Measurements from ENCODE around the gene ALMS1. TPM values are rescaled to one million over a fixed set of nuclear protein-coding genes. Genes with fewer than 3 reads are reported as not detected.
"Not testable (repeated sequence)": the region's sequence is repeated elsewhere in the genome, so short reads cannot be mapped to it uniquely, and the experiment has no call there.

The ALMS1 gene
- polyA plus RNA-seq, 3 donors from 2014 or later: 1.5 to 6.4 (median 3.0) TPM

GRCh38 chr2:73415906-73416305, 30.3 kb downstream of the ALMS1 start:
- Mint-ChIP-seq H3K4me3 (no peak overlapping the region), H3K27ac (no peak overlapping the region), H3K27me3 (ENCODE audit: low read depth in 3 of 3) (no peaks in the 10 kb centered on the region), H3K36me3 (peaks cover 2 to 6% (median 6%) of the 10 kb centered on the region in 3 donors), H3K4me1 (peaks cover 8 to 11% of the 10 kb centered on the region in 2 donors), H3K9me3 (no peaks in the 10 kb centered on the region)
- no peak for DNase-seq

GRCh38 chr2:73418343-73418742, 32.7 kb downstream of the ALMS1 start:
- no peaks in the 10 kb centered on the region for H3K27me3 Mint-ChIP-seq (ENCODE audit: low read depth in 3 of 3)
- H3K4me1 Mint-ChIP-seq: peaks cover 8 to 11% of the 10 kb centered on the region in 2 donors
- no peak overlapping the region for H3K27ac Mint-ChIP-seq
- no peaks in the 10 kb centered on the region for H3K9me3 Mint-ChIP-seq
- H3K4me3 Mint-ChIP-seq: no peak overlapping the region
- DNase-seq: no peak
- H3K36me3 Mint-ChIP-seq: peaks cover 0 to 5% (median 0%) of the 10 kb centered on the region in 3 donors

GRCh38 chr2:73423913-73424312, 38.3 kb downstream of the ALMS1 start:
- H3K9me3 Mint-ChIP-seq: no peaks in the 10 kb centered on the region
- no peak for DNase-seq
- H3K27me3 Mint-ChIP-seq (ENCODE audit: low read depth in 3 of 3): no peaks in the 10 kb centered on the region
- H3K27ac Mint-ChIP-seq: no peak overlapping the region
- peaks cover 18 to 33% (median 25%) of the 10 kb centered on the region in 3 donors for H3K36me3 Mint-ChIP-seq
- H3K4me1 Mint-ChIP-seq: peaks cover 0 to 4% of the 10 kb centered on the region in 2 donors
- no peak overlapping the region for H3K4me3 Mint-ChIP-seq

- DNase-seq: no peak
- Mint-ChIP-seq H3K27me3 (ENCODE audit: low read depth in 3 of 3) (no peaks in the 10 kb centered on the region), H3K4me1 (peaks cover 0 to 4% of the 10 kb centered on the region in 2 donors), H3K9me3 (no peaks in the 10 kb centered on the region), H3K4me3 (no peak overlapping the region), H3K36me3 (peaks cover 16 to 37% (median 25%) of the 10 kb centered on the region in 3 donors), H3K27ac (peak overlapping the region in 1 of 6 donors; percentile 34)
These were observed 40.5 kb downstream of the ALMS1 start for GRCh38 chr2:73426176-73426575.

GRCh38 chr2:73436019-73436418, 50.4 kb downstream of the ALMS1 start:
- no peak overlapping the region for H3K27ac Mint-ChIP-seq

GRCh38 chr2:73444202-73444601, 58.6 kb downstream of the ALMS1 start:
- H3K4me1 Mint-ChIP-seq: no peaks in the 10 kb centered on the region
- peaks cover 13 to 49% (median 15%) of the 10 kb centered on the region in 3 donors for H3K36me3 Mint-ChIP-seq
- no peak overlapping the region for H3K4me3 Mint-ChIP-seq
- H3K27me3 Mint-ChIP-seq (ENCODE audit: low read depth in 3 of 3): no peaks in the 10 kb centered on the region
- H3K9me3 Mint-ChIP-seq: peaks cover 0 to 2% (median 0%) of the 10 kb centered on the region in 6 donors
- no peak overlapping the region for H3K27ac Mint-ChIP-seq
- DNase-seq: no peak

More at GRCh38 chr2:73436019-73436418, 50.4 kb downstream of the ALMS1 start:
- Mint-ChIP-seq H3K4me3 (no peak overlapping the region), H3K4me1 (no peaks in the 10 kb centered on the region), H3K27me3 (ENCODE audit: low read depth in 3 of 3) (no peaks in the 10 kb centered on the region), H3K9me3 (no peaks in the 10 kb centered on the region), H3K36me3 (peaks cover 0 to 10% (median 0%) of the 10 kb centered on the region in 3 donors)
- no peak for DNase-seq

- Mint-ChIP-seq H3K27ac (no peak overlapping the region), H3K27me3 (ENCODE audit: low read depth in 3 of 3) (no peaks in the 10 kb centered on the region), H3K4me3 (no peak overlapping the region), H3K36me3 (peaks cover 24 to 53% (median 27%) of the 10 kb centered on the region in 3 donors), H3K4me1 (no peaks in the 10 kb centered on the region), H3K9me3 (no peaks in the 10 kb centered on the region)
- DNase-seq: no peak
These were observed 63.2 kb downstream of the ALMS1 start for GRCh38 chr2:73448856-73449255.

- H3K4me1 Mint-ChIP-seq: no peaks in the 10 kb centered on the region
- no peaks in the 10 kb centered on the region for H3K9me3 Mint-ChIP-seq
- no peaks in the 10 kb centered on the region for H3K27me3 Mint-ChIP-seq (ENCODE audit: low read depth in 3 of 3)
- H3K36me3 Mint-ChIP-seq: peaks cover 24 to 50% (median 27%) of the 10 kb centered on the region in 3 donors
- DNase-seq: no peak
- H3K27ac Mint-ChIP-seq: no peak overlapping the region
- no peak overlapping the region for H3K4me3 Mint-ChIP-seq
These were observed 63.8 kb downstream of the ALMS1 start for GRCh38 chr2:73449404-73449803.

GRCh38 chr2:73451263-73451972, 65.8 kb downstream of the ALMS1 start:
- Mint-ChIP-seq H3K9me3 (no peaks in the 10 kb centered on the region), H3K27me3 (ENCODE audit: low read depth in 3 of 3) (no peaks in the 10 kb centered on the region), H3K36me3 (peaks cover 27 to 53% (median 28%) of the 10 kb centered on the region in 3 donors), H3K4me1 (no peaks in the 10 kb centered on the region), H3K4me3 (no peak overlapping the region), H3K27ac (no peak overlapping the region)
- DNase-seq: no peak

GRCh38 chr2:73457982-73458381, 72.3 kb downstream of the ALMS1 start:
- Mint-ChIP-seq H3K27ac (no peak overlapping the region), H3K27me3 (ENCODE audit: low read depth in 3 of 3) (no peaks in the 10 kb centered on the region), H3K9me3 (peaks cover 6 to 12% (median 11%) of the 10 kb centered on the region in 6 donors), H3K36me3 (peaks cover 21 to 44% (median 33%) of the 10 kb centered on the region in 3 donors), H3K4me1 (no peaks in the 10 kb centered on the region), H3K4me3 (no peak overlapping the region)
- DNase-seq: no peak

GRCh38 chr2:73462388-73462787, 76.8 kb downstream of the ALMS1 start:
- not testable (repeated sequence) for DNase-seq; H3K4me1 Mint-ChIP-seq; H3K27me3 Mint-ChIP-seq (ENCODE audit: low read depth in 3 of 3); H3K27ac Mint-ChIP-seq; H3K4me3 Mint-ChIP-seq
- peaks cover 11 to 17% (median 14%) of the 10 kb centered on the region in 6 donors for H3K9me3 Mint-ChIP-seq
- peaks cover 14 to 25% (median 23%) of the 10 kb centered on the region in 3 donors for H3K36me3 Mint-ChIP-seq

GRCh38 chr2:73468376-73468775, 82.7 kb downstream of the ALMS1 start:
- Mint-ChIP-seq H3K36me3 (no peaks in the 10 kb centered on the region), H3K4me1 (no peaks in the 10 kb centered on the region), H3K27me3 (ENCODE audit: low read depth in 3 of 3) (no peaks in the 10 kb centered on the region), H3K9me3 (peaks cover 0 to 9% (median 1%) of the 10 kb centered on the region in 6 donors), H3K27ac (no peak overlapping the region), H3K4me3 (no peak overlapping the region)
- no peak for DNase-seq

GRCh38 chr2:73483874-73484273, 98.2 kb downstream of the ALMS1 start:
- DNase-seq; H3K4me3 Mint-ChIP-seq; H3K27me3 Mint-ChIP-seq (ENCODE audit: low read depth in 3 of 3); H3K27ac Mint-ChIP-seq: not testable (repeated sequence)
- Mint-ChIP-seq H3K9me3 (peaks cover 3 to 11% (median 5%) of the 10 kb centered on the region in 6 donors), H3K36me3 (peaks cover 14 to 18% (median 14%) of the 10 kb centered on the region in 3 donors), H3K4me1 (peaks cover 8 to 11% of the 10 kb centered on the region in 2 donors)

GRCh38 chr2:73487112-73487657, 101.5 kb downstream of the ALMS1 start:
- Mint-ChIP-seq H3K36me3 (peaks cover 24 to 32% (median 28%) of the 10 kb centered on the region in 3 donors), H3K4me3 (no peak overlapping the region), H3K27me3 (ENCODE audit: low read depth in 3 of 3) (no peaks in the 10 kb centered on the region), H3K9me3 (peaks cover 0 to 5% (median under 1%) of the 10 kb centered on the region in 6 donors), H3K4me1 (peaks cover 13 to 21% of the 10 kb centered on the region in 2 donors), H3K27ac (no peak overlapping the region)
- no peak for DNase-seq

Measured in immature natural killer cell (primary cell).